Measurements from ENCODE around the gene PKM. TPM values are rescaled to one million over a fixed set of nuclear protein-coding genes. Genes with fewer than 3 reads are reported as not detected.

PKM gene
- total and polyA plus RNA-seq, 2 experiments from 2014 or later = 2,427 to 2,534 TPM

DNA sequence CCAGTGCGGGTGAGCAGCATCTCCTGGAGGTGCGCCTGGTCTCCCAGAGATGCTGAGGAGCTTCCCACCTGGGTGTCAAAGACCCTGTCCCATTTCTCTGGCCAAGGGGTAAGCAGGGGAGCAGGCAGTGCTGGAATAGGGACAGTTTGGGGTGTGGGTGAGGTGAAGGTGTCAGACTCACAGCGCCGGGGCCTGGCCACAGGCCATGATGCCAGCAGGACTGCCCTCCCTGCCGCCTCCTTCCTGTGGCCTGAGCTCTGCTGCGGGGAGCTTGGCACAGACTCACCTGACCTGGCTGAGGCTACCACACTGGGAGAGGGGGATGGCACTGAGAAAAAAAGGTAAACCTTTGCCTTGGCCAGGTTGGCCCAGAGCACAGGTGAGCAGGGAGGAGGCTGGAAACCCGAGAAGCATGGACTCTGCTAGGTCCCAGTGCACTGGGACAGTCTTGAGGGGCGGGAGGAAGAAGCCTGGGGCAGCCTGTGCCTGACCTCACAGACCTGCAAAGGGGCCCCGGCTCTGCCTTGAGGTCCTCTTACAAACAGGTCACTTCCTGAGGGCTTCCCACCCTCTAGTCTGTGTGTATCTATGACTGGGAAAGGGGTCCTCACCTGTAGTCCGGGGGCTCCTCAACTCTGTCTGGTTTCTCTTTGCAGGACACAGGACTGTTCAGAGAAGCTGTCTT, 61.6 kb downstream of the PKM start:
- DNase-seq = no peak
- in situ Hi-C loops (cut with MboI) = loop anchor here (25.0 kb wide), 1 partner anchor 707 kb away; no protein-coding TSS in a partner anchor
- no peak overlapping the region for H3K4me2 ChIP-seq (ENCODE audit: unreplicated experiment)
- H2AFZ ChIP-seq = no peak overlapping the region
- H3K4me1 ChIP-seq (ENCODE audit: insufficient read depth) = no peaks in the 10 kb centered on the region
- H3K27ac ChIP-seq = no peak overlapping the region
- no peaks in the 10 kb centered on the region for H3K36me3 ChIP-seq (ENCODE audit: low read depth)
- no peaks in the 10 kb centered on the region for H3F3A ChIP-seq (ENCODE audit: insufficient read depth)
- WGBS, 2 experiments (ENCODE audit: low coverage in 1 of 2, low lambda C conversion rate in 2 of 2, missing lambda C conversion rate in 2 of 2) = 66 to 67% methylated on average over 8 to 10 of the region's 10 CpGs
- no peaks in the 10 kb centered on the region for H3K9me3 ChIP-seq (ENCODE audit: low read depth)
- no peaks in the 10 kb centered on the region for H4K20me1 ChIP-seq (ENCODE audit: insufficient read depth)
- TF ChIP-seq EZH2 (IDR thresholded peaks at IDR 0.05; ENCODE audit: insufficient read depth, poor library complexity, severe bottlenecking) = no peak
- TF ChIP-seq EZH2phosphoT487 (IDR thresholded peaks at IDR 0.05; ENCODE audit: insufficient read depth, low read depth) = no peak
- no peaks in the 10 kb centered on the region for H3K79me2 ChIP-seq (ENCODE audit: insufficient read depth)
- H3K27me3 ChIP-seq (replicated peaks; ENCODE audit: insufficient read depth) = peaks cover 13% of the 10 kb centered on the region; the same call in 1 of the 2 replicates
- H3K9ac ChIP-seq = no peak overlapping the region
- H3K4me3 ChIP-seq = no peak overlapping the region
- H3K9me2 ChIP-seq (ENCODE audit: insufficient read depth) = no peaks in the 10 kb centered on the region

DNA sequence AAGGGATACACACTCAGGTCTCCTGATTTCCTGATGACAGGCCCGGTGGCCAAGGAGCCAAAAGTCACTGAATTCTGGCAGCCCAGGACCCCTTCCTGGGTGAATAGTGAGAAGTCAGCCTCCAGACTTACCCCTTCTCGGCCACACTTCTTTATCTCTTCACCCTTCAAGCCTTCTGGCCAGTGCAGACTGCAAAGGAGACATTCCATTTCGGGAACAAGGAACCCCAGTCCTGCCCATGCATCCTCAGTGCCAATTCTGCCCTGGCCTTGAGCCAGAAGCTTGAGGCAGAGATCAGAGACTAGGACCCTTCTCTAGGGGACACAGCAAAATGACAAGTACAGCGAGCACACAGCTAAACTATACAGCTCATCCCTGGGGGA, 62.2 kb downstream of the PKM start:
- TF ChIP-seq EZH2 (IDR thresholded peaks at IDR 0.05; ENCODE audit: insufficient read depth, poor library complexity, severe bottlenecking) (no peak), EZH2phosphoT487 (IDR thresholded peaks at IDR 0.05; ENCODE audit: insufficient read depth, low read depth) (no peak)
- WGBS, 2 experiments (ENCODE audit: low coverage in 1 of 2, low lambda C conversion rate in 2 of 2, missing lambda C conversion rate in 2 of 2) = 44 to 47% methylated on average over 4 of the region's 4 CpGs
- Histone ChIP-seq H3K9me3 (ENCODE audit: low read depth) (no peaks in the 10 kb centered on the region), H3K4me3 (no peak overlapping the region), H3K27me3 (replicated peaks; ENCODE audit: insufficient read depth) (peaks cover 13% of the 10 kb centered on the region; the same call in 1 of the 2 replicates), H3K79me2 (ENCODE audit: insufficient read depth) (no peaks in the 10 kb centered on the region), H3F3A (ENCODE audit: insufficient read depth) (no peaks in the 10 kb centered on the region), H2AFZ (no peak overlapping the region), H3K9ac (no peak overlapping the region), H3K27ac (no peak overlapping the region), H3K36me3 (ENCODE audit: low read depth) (no peaks in the 10 kb centered on the region), H3K9me2 (ENCODE audit: insufficient read depth) (no peaks in the 10 kb centered on the region), H3K4me2 (ENCODE audit: unreplicated experiment) (no peak overlapping the region), H4K20me1 (ENCODE audit: insufficient read depth) (no peaks in the 10 kb centered on the region), H3K4me1 (ENCODE audit: insufficient read depth) (no peaks in the 10 kb centered on the region)
- in situ Hi-C loops (cut with MboI) = loop anchor here (25.0 kb wide), 1 partner anchor 706 kb away; no protein-coding TSS in a partner anchor
- no peak for DNase-seq

DNA sequence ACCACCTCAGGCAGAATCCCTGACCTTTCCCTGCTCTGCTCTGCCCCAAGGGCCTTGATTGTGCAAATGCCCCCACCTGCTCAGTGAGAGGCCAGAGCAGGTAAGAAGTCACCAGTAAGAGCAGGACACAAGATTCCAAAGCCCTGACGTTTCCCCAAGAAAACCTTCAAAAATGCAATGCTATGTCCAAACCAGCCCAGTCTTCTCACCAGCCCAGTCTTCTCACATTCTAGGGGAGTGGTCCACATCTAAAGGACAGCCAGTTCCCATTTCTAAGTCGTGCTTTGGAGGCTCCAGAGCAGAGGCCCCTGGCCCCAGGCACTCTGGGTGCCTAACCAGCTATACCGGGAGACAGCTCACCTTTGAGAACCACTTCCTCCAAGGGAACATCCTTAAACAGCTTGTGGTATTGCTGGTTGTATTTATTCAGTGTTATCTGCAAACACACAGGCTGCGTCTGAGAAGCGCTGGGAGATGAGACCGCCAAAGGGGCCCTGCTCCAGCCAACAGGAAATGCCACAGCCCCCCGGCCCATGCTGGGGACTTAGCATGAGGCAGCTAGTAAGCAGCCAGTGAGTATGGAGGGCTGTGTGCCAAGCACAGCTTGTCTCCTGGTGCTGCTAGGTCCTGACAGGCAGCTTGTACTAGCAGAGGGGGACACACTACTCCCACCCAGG, 62.7 kb downstream of the PKM start:
- Histone ChIP-seq H3K36me3 (ENCODE audit: low read depth) (no peaks in the 10 kb centered on the region), H3K4me3 (no peak overlapping the region), H3K9ac (no peak overlapping the region), H4K20me1 (ENCODE audit: insufficient read depth) (no peaks in the 10 kb centered on the region), H3K4me2 (ENCODE audit: unreplicated experiment) (no peak overlapping the region), H3K9me2 (ENCODE audit: insufficient read depth) (no peaks in the 10 kb centered on the region), H2AFZ (no peak overlapping the region), H3F3A (ENCODE audit: insufficient read depth) (no peaks in the 10 kb centered on the region), H3K4me1 (ENCODE audit: insufficient read depth) (no peaks in the 10 kb centered on the region), H3K27ac (no peak overlapping the region), H3K27me3 (replicated peaks; ENCODE audit: insufficient read depth) (peaks cover 13% of the 10 kb centered on the region; the same call in 1 of the 2 replicates), H3K79me2 (ENCODE audit: insufficient read depth) (no peaks in the 10 kb centered on the region), H3K9me3 (ENCODE audit: low read depth) (no peaks in the 10 kb centered on the region)
- no peak for TF ChIP-seq EZH2phosphoT487 (IDR thresholded peaks at IDR 0.05; ENCODE audit: insufficient read depth, low read depth)
- TF ChIP-seq EZH2 (IDR thresholded peaks at IDR 0.05; ENCODE audit: insufficient read depth, poor library complexity, severe bottlenecking) = no peak
- in situ Hi-C loops (cut with MboI) = loop anchor here (25.0 kb wide), 1 partner anchor 706 kb away; no protein-coding TSS in a partner anchor
- WGBS, 2 experiments (ENCODE audit: low coverage in 1 of 2, low lambda C conversion rate in 2 of 2, missing lambda C conversion rate in 2 of 2) = 54 to 58% methylated on average over 7 of the region's 7 CpGs
- DNase-seq = no peak

DNA sequence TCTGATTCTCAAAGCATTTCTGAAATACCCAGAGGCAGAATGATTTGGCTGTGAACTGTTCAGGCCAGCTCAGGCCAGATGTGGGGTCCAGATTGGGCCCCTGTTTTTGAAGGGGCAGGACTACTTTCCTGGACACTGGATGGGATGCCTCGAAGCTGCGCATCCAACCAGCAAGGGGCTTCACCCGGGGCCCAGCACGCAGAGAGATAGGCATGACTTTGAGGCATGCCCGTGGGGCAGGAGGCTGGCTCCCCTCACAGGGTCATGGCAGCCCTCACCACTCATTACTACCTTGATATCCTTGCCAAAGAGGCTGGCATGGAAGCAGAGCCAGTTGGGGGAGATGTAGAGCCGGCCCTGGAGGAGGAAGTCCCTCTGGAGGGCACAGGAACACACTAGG, 63.5 kb downstream of the PKM start:
- peaks cover 6% of the 10 kb centered on the region; the same call in 1 of the 2 replicates for H3K27me3 ChIP-seq (replicated peaks; ENCODE audit: insufficient read depth)
- no peaks in the 10 kb centered on the region for H3K36me3 ChIP-seq (ENCODE audit: low read depth)
- WGBS, 2 experiments (ENCODE audit: low coverage in 1 of 2, low lambda C conversion rate in 2 of 2, missing lambda C conversion rate in 2 of 2) = 66 to 75% methylated on average over 5 to 6 of the region's 6 CpGs
- H3K4me1 ChIP-seq (ENCODE audit: insufficient read depth) = no peaks in the 10 kb centered on the region
- H3K9me2 ChIP-seq (ENCODE audit: insufficient read depth) = no peaks in the 10 kb centered on the region
- no peak overlapping the region for H3K9ac ChIP-seq
- in situ Hi-C loops (cut with MboI) = loop anchor here (25.0 kb wide), 1 partner anchor 705 kb away; no protein-coding TSS in a partner anchor
- no peaks in the 10 kb centered on the region for H4K20me1 ChIP-seq (ENCODE audit: insufficient read depth)
- DNase-seq = no peak
- no peak overlapping the region for H2AFZ ChIP-seq
- no peaks in the 10 kb centered on the region for H3F3A ChIP-seq (ENCODE audit: insufficient read depth)
- no peak overlapping the region for H3K27ac ChIP-seq
- no peaks in the 10 kb centered on the region for H3K79me2 ChIP-seq (ENCODE audit: insufficient read depth)
- H3K4me3 ChIP-seq = no peak overlapping the region
- no peaks in the 10 kb centered on the region for H3K9me3 ChIP-seq (ENCODE audit: low read depth)
- H3K4me2 ChIP-seq (ENCODE audit: unreplicated experiment) = no peak overlapping the region
- TF ChIP-seq EZH2phosphoT487 (IDR thresholded peaks at IDR 0.05; ENCODE audit: insufficient read depth, low read depth) (no peak), EZH2 (IDR thresholded peaks at IDR 0.05; ENCODE audit: insufficient read depth, poor library complexity, severe bottlenecking) (no peak)

Measured in GM23248 (cell line).